ENCODE measurements around the gene DNAI4.

DNA sequence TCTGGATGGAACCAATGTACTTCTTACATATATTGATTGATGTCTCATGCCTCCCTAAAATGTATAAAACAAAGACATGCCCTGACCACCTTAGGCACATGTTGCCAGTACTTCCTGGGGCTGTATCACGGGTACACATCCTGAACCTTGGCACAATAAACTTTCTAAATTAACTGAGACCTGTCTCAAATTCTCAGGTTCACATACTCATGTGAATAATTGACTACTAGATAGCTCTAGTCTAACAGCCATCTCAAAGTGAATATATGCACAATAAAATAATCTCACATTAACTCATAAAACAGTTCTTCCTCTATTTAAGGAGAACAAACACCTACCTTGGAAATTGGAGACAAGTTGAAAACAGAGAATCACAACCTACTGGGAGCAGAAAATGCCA is 5.6 kb downstream of the DNAI4 start:
- TF ChIP-seq EZH2 (IDR thresholded peaks at IDR 0.05; ENCODE audit: low read length) (no peak), CTCF (optimal IDR thresholded peaks at IDR 0.05 in 1 of 3, IDR thresholded peaks at IDR 0.05 in 1 of 3, conservative IDR thresholded peaks at IDR 0.05 in 1 of 3; ENCODE audit: extremely low read depth in 1 of 3, insufficient read depth in 2 of 3, low read length in 3 of 3) (no peak)
